ENCODE measurements around the gene TMPRSS9. TPM values are rescaled to one million over a fixed set of nuclear protein-coding genes. Genes with fewer than 3 reads are reported as not detected.

Gene TMPRSS9
- total RNA-seq, 1 experiment from 2014 or later = 0.57 TPM

GRCh38 chr19:2432131-2432848 lies 72.2 kb downstream of the TMPRSS9 start (continued):
- TF ChIP-seq ZNF416 (CRISPR knock-in tag; IDR thresholded peaks at IDR 0.05) (no peak), NFYB (CRISPR knock-in tag; conservative IDR thresholded peaks at IDR 0.05; ENCODE audit: low read depth) (no peak), ETV6 (CRISPR knock-in tag; IDR thresholded peaks at IDR 0.05) (no peak), MXD4 (CRISPR knock-in tag; IDR thresholded peaks at IDR 0.05; ENCODE audit: borderline replicate concordance) (no peak), SOX15 (CRISPR knock-in tag; IDR thresholded peaks at IDR 0.05) (no peak), CREM (CRISPR knock-in tag; IDR thresholded peaks at IDR 0.05) (no peak)
- TF ChIP-seq, protein P1, sequence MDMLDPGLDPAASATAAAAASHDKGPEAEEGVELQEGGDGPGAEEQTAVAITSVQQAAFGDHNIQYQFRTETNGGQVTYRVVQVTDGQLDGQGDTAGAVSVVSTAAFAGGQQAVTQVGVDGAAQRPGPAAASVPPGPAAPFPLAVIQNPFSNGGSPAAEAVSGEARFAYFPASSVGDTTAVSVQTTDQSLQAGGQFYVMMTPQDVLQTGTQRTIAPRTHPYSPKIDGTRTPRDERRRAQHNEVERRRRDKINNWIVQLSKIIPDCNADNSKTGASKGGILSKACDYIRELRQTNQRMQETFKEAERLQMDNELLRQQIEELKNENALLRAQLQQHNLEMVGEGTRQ (CRISPR knock-in tag; IDR thresholded peaks at IDR 0.05) = no peak

- ATAC-seq = no peak
- peaks cover 6% of the 10 kb centered on the region for H3K4me1 Mint-ChIP-seq
- TF ChIP-seq PRDM15 (CRISPR knock-in tag; IDR thresholded peaks at IDR 0.05) (no peak), ZNF219 (CRISPR knock-in tag; IDR thresholded peaks at IDR 0.05; ENCODE audit: borderline replicate concordance) (no peak), ZNF232 (CRISPR knock-in tag; IDR thresholded peaks at IDR 0.05) (no peak), ZBTB21 (CRISPR knock-in tag; IDR thresholded peaks at IDR 0.05; ENCODE audit: borderline replicate concordance) (no peak), CREB1 (CRISPR knock-in tag; IDR thresholded peaks at IDR 0.05) (no peak), NR1H2 (CRISPR knock-in tag; IDR thresholded peaks at IDR 0.05) (no peak), SMAD4 (CRISPR knock-in tag; IDR thresholded peaks at IDR 0.05) (no peak), ZNF512 (CRISPR knock-in tag; IDR thresholded peaks at IDR 0.05; ENCODE audit: borderline replicate concordance) (no peak)
- H3K4me3 Mint-ChIP-seq = no peak overlapping the region
- POLR2A ChIA-PET = no interaction called here
- CTCF ChIA-PET = interaction anchor here (1.3 kb wide), 1 partner anchor 177 kb away, joined by 3 read pairs; no protein-coding TSS in a partner anchor
- H3K9me3 Mint-ChIP-seq = no peaks in the 10 kb centered on the region
- H3K27ac Mint-ChIP-seq = no peak overlapping the region
- no peak for DNase-seq (ENCODE audit: low spot score)
- no peaks in the 10 kb centered on the region for H3K27me3 Mint-ChIP-seq (ENCODE audit: low read depth)
- peaks cover 26% of the 10 kb centered on the region for H3K36me3 Mint-ChIP-seq
Measured at GRCh38 chr19:2433854-2434253, 73.8 kb downstream of the TMPRSS9 start.

DNA sequence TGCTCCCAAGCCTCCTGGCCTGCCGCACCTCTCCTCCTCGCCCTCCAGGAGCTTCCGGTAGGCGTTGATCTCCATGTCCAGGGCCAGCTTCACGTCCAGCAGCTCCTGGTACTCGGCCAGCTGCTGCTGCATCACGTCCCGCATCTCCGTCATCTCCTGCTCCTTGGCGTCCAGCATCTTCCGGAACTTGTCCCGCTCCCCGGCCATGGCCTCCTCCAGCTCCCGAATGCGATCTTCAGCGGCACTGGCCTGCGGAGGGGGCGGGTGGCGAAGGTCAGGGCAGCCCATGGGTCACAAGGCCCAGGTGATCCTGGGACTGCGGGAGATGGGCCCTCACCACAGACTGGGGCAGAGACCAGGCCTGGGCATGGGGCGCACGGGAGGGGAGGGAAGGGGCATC lies 74.2 kb downstream of the TMPRSS9 start:
- ChIA-PET CTCF (interaction anchor here (0.6 to 1.3 kb wide), 2 partner anchors 177 to 181 kb away, joined by 3 to 5 read pairs; no protein-coding TSS in a partner anchor), POLR2A (no interaction called here)
- Mint-ChIP-seq H3K4me1 (peaks cover 3% of the 10 kb centered on the region; the same call in 1 of the 2 replicates), H3K4me3 (no peak overlapping the region), H3K9me3 (no peaks in the 10 kb centered on the region), H3K27me3 (ENCODE audit: low read depth) (no peaks in the 10 kb centered on the region), H3K27ac (no peak overlapping the region), H3K36me3 (peaks cover 26% of the 10 kb centered on the region)
- TF ChIP-seq SMAD3 (CRISPR knock-in tag; IDR thresholded peaks at IDR 0.05; ENCODE audit: borderline replicate concordance) (no peak), ZNF512 (CRISPR knock-in tag; IDR thresholded peaks at IDR 0.05; ENCODE audit: borderline replicate concordance) (no peak), ZNF671 (CRISPR knock-in tag; IDR thresholded peaks at IDR 0.05) (no peak), RORB (CRISPR knock-in tag; IDR thresholded peaks at IDR 0.05) (no peak), GABPB1 (CRISPR knock-in tag; IDR thresholded peaks at IDR 0.05) (no peak), MAX (CRISPR knock-in tag; IDR thresholded peaks at IDR 0.05) (no peak), ELF4 (CRISPR knock-in tag; IDR thresholded peaks at IDR 0.05; ENCODE audit: low read depth) (no peak), E2F1 (CRISPR knock-in tag; IDR thresholded peaks at IDR 0.05) (no peak), TP53 (CRISPR knock-in tag; IDR thresholded peaks at IDR 0.05) (no peak), CREM (CRISPR knock-in tag; IDR thresholded peaks at IDR 0.05) (no peak), CBFB (CRISPR knock-in tag; IDR thresholded peaks at IDR 0.05; ENCODE audit: low read depth) (no peak), ZNF121 (CRISPR knock-in tag; IDR thresholded peaks at IDR 0.05) (no peak)
- ATAC-seq = no peak
- no peak for DNase-seq (ENCODE audit: low spot score)

All from WTC11 (cell line).